Activated CD4-positive, CD25-positive, alpha-beta regulatory T cell (primary cell): ENCODE measurements around the gene GDE1.

ENCODE experiments used
- DNase-seq, 4 experiments: peaks; one replicate each; lab custom pipeline; 2025; lab: John Stamatoyannopoulos, UW

The GDE1 gene

GRCh38 chr16:19523559-19524355 lies 1.9 kb upstream of the GDE1 start, which contains the start of gene CCP110:
CCP110 (plus strand) TSS chr16:19523942; CDS start chr16:19527882, 3,940 bp downstream.
- peak; percentile 86 to 90 (median 88) for DNase-seq

- no peak for DNase-seq
These were observed 1.3 kb upstream of the GDE1 start for GRCh38 chr16:19523184-19523558.

GRCh38 chr16:19522760-19523159 lies 862 bp upstream of the GDE1 start:
- DNase-seq = no peak

GRCh38 chr16:19522397-19522732 lies 467 bp upstream of the GDE1 start:
- DNase-seq = no peak

- no peak for DNase-seq
These were observed 1.0 kb downstream of the GDE1 start for GRCh38 chr16:19520861-19521331.

GRCh38 chr16:19518388-19518787 lies 3.5 kb downstream of the GDE1 start:
- DNase-seq = no peak

GRCh38 chr16:19517424-19518089 lies 4.3 kb downstream of the GDE1 start:
- no peak for DNase-seq

GRCh38 chr16:19515757-19516156 lies 6.1 kb downstream of the GDE1 start:
- no peak for DNase-seq

- no peak for DNase-seq
These were observed 8.4 kb downstream of the GDE1 start for GRCh38 chr16:19513377-19514053.

GRCh38 chr16:19512297-19512696 lies 9.6 kb downstream of the GDE1 start:
- DNase-seq = no peak

GRCh38 chr16:19507867-19508266 lies 14.0 kb downstream of the GDE1 start:
- no peak for DNase-seq

GRCh38 chr16:19506965-19507364 lies 14.9 kb downstream of the GDE1 start:
- DNase-seq = no peak

GRCh38 chr16:19505600-19506303 lies 16.1 kb downstream of the GDE1 start:
- DNase-seq = no peak

- DNase-seq = no peak
These were observed 18.3 kb downstream of the GDE1 start for GRCh38 chr16:19503461-19504075.

GRCh38 chr16:19502395-19503131 lies 19.3 kb downstream of the GDE1 start:
- DNase-seq = peak; percentile 13 to 31 (median 22)

- no peak for DNase-seq
These were observed 22.4 kb downstream of the GDE1 start for GRCh38 chr16:19499481-19499880.

- no peak for DNase-seq
These were observed 22.9 kb downstream of the GDE1 start for GRCh38 chr16:19499006-19499405.

- no peak for DNase-seq
These were observed 24.7 kb downstream of the GDE1 start for GRCh38 chr16:19497176-19497575.

- no peak for DNase-seq
These were observed 31.3 kb downstream of the GDE1 start for GRCh38 chr16:19490619-19491018.

GRCh38 chr16:19488213-19488640 lies 33.7 kb downstream of the GDE1 start:
- DNase-seq = no peak

GRCh38 chr16:19486750-19487325 lies 35.1 kb downstream of the GDE1 start:
- no peak for DNase-seq
